HK-2 (cell line): ENCODE results near the gene XRCC5.
A peak's percentile ranks its signal among the peaks of the same experiment; 100 is the strongest.

ENCODE experiments used
- DNase-seq: peaks from one replicate; pipeline ENCODE4 v3.0.0-alpha.2; 2018; ENCODE audit not compliant: unreplicated experiment

XRCC5 gene

GRCh38 chr2:216084547-216084946, 24.6 kb upstream of the XRCC5 start:
- DNase-seq: no peak

GRCh38 chr2:216086207-216086893, 22.8 kb upstream of the XRCC5 start:
- DNase-seq: no peak

GRCh38 chr2:216090369-216090786, 18.8 kb upstream of the XRCC5 start:
- DNase-seq: no peak

- DNase-seq: no peak
These were observed 16.5 kb upstream of the XRCC5 start for GRCh38 chr2:216092646-216093045.

- DNase-seq: no peak
These were observed 14.4 kb upstream of the XRCC5 start for GRCh38 chr2:216094701-216095100.

GRCh38 chr2:216098421-216099334, 10.5 kb upstream of the XRCC5 start:
- DNase-seq: no peak

- DNase-seq: no peak
These were observed 8.0 kb upstream of the XRCC5 start for GRCh38 chr2:216101109-216101508.

GRCh38 chr2:216103213-216103612, 5.9 kb upstream of the XRCC5 start:
- no peak for DNase-seq

GRCh38 chr2:216104691-216105090, 4.5 kb upstream of the XRCC5 start:
- no peak for DNase-seq

- no peak for DNase-seq
These were observed 1.8 kb upstream of the XRCC5 start for GRCh38 chr2:216107320-216107719.

GRCh38 chr2:216107760-216108159, 1.4 kb upstream of the XRCC5 start:
- no peak for DNase-seq

GRCh38 chr2:216108310-216108966, 710 bp upstream of the XRCC5 start:
- DNase-seq: no peak

- no peak for DNase-seq
These were observed 940 bp downstream of the XRCC5 start for GRCh38 chr2:216109962-216110614.

GRCh38 chr2:216110620-216111019, 1.5 kb downstream of the XRCC5 start:
- no peak for DNase-seq

GRCh38 chr2:216111122-216111521, 2.0 kb downstream of the XRCC5 start:
- no peak for DNase-seq

GRCh38 chr2:216112926-216113325, 3.8 kb downstream of the XRCC5 start:
- DNase-seq: no peak

GRCh38 chr2:216113572-216113971, 4.4 kb downstream of the XRCC5 start:
- DNase-seq: no peak

GRCh38 chr2:216114382-216114713, 5.2 kb downstream of the XRCC5 start:
- DNase-seq: no peak

- DNase-seq: peak; percentile 97
These were observed 5.8 kb downstream of the XRCC5 start for GRCh38 chr2:216114714-216115531.

- no peak for DNase-seq
These were observed 7.3 kb downstream of the XRCC5 start for GRCh38 chr2:216116418-216116817.
